HG03520 (cell line): ENCODE results near the gene OR2V1.
"Not testable (repeated sequence)": the region's sequence is repeated elsewhere in the genome, so short reads cannot be mapped to it uniquely, and the experiment has no call there.

Source experiments
- ATAC-seq: cut with Tn5 transposase; IDR thresholded peaks from one replicate; pipeline ENCODE4 v1.9.1; 2021; ENCODE audit warnings: mild to moderate bottlenecking, moderate library complexity; ENCODE audit not compliant: unreplicated experiment

OR2V1 gene

DNA sequence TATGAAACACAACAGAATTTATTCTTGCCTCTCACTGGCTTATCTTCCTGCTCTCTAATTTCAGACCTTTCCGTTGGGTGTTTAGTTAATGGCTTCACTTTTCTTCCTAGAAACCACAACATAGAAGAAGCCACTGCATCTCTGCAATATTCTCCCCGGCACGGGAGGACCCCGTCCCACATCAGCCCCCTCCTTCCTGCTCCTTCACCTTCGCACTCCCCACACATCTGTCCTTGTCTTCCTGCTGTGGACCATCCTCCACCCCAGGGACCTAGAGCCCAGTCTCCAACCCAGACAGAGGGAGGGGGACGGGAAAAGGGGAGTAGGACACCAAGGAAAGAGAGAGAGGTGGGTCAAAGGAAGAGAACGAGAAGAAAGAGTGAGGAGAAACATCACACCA lies 1.4 kb downstream of the OR2V1 start:
- ATAC-seq, result no peak

DNA sequence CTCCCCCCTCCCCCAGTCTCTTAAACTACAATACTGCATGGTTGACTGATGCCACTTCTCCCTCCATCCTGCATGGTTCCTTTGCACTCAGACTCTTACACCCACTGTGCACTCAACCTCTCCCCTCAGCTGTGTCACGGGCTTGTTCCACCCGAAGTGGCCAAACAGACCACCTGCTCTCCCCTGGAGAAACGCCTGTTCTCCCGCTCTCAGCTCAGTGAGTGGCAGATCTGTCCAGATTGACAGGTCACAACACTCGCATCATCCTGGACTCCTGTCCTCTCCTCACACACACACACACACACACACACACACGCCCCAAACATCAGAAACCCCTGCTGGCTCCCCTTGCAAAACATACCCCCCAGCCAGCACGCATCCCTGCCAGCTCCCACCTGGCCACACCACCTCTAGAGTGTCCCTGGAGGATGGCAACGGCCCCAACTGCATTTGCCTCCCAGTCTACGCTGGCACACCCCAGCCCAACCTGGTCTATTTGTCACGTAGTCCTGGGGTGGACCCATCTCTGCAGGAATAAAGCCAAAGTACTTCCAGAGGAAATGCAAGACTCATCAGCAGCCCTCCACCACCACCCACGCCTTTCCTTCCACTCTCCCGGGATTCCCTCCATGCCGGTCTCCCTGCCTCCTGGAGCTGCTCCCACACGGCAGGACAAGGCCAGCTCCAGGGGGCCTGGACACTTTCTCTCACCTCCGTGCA lies 2.9 kb downstream of the OR2V1 start:
- no peak for ATAC-seq

DNA sequence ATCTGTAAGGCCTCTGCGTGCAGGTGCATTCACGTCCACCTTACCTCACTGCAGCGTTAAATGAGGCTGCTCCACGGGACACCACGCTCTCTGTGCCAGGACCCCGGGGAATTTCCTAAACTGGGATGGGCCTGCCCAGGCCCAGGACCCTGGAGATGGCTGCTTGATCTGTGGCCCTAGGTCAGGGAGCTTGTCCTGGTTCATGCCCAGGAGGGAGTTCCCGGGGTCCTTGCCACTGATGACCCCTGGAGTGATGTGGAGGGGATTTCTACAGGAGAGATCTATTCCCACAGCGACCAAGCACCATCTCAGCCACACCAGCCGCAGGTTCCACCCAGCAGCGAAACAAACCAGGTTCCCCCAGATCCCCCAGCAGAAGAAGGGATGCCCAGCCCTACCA lies 3.5 kb downstream of the OR2V1 start:
- ATAC-seq, result no peak

DNA sequence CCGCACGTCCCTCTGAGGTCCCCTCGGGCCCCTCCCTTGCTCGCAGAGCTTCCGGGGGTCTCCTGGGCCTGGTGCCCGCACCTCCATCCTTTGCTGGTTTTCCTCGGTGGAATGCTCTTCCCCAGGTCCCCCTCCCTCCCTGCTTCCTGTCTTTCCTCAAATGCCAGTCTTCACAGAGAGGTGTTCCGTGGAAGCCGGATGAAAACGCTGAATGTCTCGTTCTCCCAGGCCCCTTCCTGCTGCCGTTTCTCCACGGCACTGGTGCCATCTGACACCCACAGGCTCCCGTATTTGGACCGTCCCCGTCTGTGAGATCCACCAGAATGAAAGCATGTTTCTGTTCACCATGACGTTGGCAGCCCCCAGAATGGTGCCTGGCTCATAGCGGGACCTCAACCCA lies 4.1 kb downstream of the OR2V1 start:
- ATAC-seq, result no peak

DNA sequence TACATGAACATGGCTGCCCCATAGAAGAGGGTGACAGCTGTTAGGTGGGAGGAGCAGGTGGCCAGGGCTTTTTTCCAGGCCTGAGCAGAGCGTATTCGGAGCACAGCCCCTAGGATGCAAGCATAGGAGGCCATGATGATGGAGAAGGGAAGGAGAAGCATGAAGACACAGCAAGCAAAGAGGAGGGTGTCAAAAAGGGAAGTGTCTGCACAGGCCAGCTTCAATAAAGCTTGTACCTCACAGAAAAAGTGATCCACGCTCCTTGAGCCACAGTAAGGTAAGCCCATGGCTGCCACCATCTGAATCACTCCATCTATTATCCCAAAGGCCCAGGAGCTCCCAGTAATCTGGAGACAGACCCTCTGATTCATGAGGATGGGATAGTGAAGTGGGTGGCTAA lies 6.4 kb downstream of the OR2V1 start:
- ATAC-seq, result no peak

DNA sequence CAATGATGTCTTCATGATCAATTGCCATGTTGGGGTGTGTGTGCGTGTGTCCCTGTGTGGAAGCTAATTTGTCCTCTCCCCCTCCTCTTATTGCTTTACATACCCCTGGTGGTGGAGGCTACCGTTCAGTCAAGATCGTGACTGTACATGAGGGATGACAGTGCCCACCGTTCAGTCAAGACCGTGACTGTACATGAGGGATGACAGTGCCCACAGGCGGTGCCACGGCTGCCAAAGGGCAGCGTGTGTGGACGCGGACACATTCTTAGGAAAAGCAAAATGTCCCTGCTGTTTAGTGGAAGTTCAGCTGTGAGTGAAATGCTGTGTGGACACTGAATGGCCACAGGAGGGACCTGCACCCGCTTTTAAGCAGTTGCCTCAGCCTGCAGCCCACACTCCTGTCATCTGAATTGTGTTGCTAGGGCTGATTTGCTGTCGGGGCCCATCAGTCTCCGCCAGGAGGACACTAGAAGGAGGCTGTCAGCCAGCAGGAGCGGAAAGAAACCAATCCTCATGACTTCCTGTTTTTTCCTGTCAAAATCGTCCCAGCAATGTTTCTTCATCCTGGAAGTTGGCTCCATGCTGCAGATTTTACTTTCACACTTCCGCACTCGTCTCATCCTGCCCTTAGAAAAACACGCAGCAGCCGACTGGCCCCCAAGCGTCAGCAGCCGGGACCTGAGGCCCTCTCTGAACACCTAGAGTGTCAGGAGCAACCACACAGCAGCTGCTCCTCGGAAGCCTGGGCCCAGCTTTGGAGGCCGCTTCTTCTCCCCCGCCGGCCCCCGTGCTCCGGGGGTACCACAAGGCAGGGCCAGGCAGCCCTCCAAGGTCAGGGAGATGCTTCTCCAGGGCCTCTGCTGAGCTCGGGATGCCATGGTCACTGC lies 9.1 kb downstream of the OR2V1 start:
- ATAC-seq, result no peak

DNA sequence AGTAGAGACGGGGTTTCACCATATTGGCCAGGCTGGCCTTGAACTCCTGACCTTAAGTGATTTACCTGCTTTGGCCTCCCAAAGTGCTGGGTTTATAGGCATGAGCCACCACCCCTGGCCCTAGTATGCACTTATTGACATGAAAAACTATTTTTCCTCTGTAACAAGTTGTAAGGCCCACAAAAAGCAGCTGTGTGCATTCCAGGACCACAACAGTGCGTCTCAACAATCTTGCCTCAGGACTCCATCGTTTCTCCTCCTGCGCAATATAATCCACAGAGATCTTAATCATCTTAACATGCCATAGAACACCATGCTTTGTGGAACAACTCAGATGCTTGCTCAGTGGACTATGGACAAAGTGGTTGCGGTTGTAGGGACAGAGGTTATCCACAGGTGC lies 10.2 kb downstream of the OR2V1 start:
- ATAC-seq, result no peak

DNA sequence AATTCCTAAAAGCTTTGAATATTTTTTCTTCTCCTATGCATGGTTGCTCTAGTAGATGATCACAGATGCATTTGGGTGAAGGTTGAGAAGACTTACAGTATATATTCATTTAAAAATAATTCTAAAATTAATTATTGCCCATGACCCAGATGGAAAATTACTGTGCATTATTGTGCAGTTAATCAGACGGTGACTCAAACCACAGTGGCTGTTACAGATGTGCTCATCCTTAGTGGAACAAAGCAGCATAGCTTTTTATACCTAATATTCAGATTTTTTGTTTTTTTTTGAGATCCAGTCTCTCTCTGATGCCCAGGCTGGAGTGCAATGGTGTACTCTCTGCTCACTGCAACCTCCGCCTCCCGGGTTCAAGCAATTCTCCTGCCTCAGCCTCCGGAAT lies 10.7 kb downstream of the OR2V1 start:
- no peak for ATAC-seq

DNA sequence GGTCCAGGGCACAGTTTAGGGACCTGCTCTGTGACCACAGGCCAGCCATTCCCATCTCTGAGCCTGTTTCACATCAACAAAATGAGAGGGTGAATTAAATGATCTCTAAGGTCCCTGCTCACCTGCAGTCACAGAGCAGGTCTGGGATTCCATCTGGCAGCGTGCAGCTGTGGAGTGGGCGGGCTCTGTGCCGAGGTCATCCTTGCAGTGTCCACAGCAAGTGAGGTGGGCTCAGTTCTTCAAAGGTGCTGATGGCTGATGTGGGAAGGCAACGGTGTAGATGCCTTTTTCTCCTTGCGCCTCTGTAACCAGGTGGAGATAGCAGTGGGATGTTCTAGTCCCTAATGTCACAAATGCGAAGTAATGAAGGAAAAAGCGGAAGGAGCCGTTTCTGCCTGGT lies 11.9 kb downstream of the OR2V1 start:
- no peak for ATAC-seq

DNA sequence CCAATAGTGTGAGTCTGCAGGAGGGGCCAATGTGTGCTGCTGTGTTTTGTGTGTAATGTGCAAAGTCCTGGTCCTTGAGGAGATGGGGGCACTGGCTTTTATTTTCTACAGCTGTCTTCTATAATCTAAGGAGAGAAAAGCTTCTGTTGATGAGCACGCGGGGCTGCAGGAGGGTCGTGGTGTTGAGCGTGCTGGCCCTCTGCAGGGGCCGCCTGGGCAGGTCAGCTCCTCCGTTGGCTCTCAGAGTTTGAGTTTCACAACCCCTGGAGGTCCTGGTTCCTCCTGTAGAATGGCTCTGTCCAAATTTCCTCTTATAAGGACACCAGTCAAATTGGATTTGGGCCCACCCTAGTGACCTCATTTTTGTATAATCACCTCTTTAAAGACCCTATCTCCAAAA lies 12.6 kb downstream of the OR2V1 start:
- no peak for ATAC-seq

DNA sequence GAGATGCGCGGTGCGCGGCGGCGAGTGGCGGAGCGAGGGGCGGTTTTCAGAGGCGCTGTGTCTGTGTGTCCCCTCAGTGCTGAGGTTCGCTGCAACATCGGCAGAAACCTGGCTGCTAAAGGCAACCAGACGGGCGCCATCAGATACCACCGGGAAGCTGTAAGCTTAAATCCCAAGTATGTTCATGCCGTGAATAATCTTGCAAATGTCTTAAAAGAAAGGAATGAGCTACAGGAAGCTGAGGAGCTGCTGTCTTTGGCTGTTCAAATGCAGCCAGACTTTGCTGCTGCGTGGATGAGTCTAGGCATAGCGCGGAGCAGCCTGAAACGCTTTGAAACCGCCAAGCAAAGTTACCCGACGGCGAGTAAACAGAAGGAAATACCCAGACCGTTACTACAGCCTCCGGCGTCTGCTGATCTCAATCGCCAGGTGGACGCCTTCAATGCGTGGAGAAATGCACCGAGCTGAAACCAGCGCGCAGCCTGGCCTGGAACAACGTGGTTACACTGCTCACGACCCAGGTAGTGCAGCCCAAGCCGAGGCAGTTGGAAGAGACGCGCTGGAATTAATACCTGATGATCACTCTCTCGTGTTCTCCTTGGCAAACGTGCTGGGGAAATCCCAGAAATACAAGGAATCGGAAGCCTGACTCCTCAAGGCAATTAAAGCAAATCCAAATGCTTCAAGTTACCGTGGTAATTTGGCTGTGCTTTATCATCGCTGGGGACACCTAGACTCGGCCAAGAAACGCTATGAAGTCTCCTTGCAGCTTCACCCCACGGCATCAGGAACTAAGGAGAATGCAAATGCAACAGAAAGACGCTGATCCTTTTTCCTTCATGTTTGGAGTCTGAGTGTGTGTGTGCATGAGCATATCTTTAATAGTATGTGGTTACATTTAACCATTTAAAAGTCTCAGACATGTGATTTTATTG lies 15.9 kb downstream of the OR2V1 start:
- ATAC-seq, result no peak

DNA sequence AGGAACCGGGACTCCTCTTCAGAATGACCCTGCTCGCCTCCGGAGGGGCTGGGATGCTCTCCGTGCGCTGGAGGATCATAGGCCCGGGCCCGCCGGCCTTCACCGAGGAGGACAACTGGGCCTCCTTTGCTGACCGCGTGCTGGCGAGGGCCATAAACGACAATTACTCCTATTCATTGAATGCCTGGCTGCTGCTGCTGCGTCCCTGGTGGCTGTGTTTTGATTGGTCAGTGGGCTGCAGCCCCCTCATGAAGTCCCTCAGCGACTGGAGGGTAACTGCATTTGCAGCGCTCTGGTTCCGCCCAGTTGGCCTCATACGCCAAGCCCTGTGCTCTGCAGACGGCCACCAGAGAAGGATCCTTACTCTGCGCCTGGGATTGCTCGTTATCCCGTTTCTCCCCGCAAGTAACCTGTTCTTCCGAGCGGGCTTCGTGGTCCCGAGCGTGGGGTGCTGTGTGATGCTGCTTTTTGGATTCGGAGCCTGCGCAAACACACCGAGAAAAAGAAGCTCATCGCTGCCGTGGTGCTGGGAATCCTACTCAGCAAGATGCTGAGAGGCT lies 16.6 kb downstream of the OR2V1 start:
- no peak for ATAC-seq

DNA sequence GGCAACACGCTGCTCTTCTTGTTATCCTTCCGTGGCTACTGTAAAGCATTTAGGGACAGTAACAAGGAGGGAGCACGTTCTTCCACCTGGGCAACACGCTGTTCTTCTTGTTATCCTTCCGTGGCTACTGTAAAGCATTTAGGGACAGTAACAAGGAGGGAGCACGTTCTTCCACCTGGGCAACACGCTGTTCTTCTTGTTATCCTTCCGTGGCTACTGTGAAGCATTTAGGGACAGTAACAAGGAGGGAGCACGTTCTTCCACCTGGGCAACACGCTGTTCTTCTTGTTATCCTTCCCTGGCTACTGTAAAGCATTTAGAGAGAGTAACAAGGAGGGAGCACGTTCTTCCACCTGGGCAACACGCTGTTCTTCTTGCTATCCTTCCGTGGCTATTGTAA lies 17.4 kb downstream of the OR2V1 start:
- ATAC-seq, result not testable (repeated sequence)

DNA sequence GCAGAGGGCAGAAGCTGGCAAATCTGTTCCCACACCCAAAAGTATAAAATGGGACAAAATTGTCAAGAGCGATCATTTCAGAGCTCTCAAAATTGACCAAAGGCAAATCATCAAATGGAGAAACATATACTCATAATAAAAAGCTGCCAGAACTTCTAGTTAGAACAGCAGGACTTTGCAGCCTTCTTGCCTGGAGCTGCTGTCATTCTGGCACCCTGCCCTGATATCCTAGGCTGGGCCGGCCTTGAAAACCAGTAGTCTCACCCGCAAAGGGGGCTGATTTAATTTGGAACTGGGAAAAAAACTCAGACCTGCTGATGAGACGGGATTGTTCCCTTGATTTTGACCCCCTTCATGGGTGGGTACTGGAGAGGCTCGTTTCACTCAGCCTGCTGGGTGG lies 18.5 kb downstream of the OR2V1 start:
- ATAC-seq, result no peak

DNA sequence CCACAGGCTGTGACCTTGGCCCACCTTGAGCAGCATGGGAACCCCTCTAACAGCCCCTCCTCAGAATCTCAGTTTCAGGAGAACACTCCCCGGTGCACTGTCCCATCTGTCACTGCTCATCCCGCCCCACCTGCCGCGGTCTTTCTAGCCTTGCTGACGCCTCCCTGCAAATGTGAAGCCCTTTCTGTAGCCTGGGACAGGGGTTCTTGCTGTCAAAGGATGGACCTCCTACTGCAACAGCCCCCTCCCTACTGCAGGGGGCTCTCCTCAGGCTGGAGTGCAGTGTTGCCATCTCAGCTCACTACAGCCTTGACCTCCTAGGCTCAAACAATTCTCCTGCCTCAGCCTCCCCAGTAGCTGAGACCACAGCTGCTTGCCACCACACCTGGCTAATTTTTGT lies 20.0 kb downstream of the OR2V1 start:
- ATAC-seq, result no peak

DNA sequence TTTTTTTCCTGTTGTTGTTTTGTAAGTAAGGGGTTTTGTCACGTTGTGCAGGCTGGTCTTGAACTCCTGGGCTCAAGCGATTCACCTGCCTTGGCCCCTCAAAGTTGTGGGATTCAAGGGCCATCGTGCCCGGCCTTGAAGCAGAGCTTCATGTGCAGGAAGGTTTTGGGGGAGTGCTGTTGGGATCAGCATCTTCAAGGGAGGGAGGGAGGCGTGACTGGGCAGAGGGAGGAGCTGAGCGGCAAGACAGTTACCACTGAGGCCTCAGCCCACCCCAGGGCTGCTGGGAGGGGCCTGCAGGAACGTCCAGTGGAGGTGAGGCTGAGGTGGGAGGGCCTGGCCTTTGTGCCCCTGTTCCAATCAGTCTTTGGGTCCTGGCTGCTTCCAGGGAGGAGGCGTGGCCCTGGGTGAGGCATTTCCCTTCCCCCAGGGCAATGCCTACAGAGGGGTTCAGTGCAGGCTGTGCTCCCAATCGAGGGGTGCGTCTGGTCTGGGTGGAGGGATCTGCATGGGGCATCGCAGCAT lies 21.4 kb downstream of the OR2V1 start:
- no peak for ATAC-seq

DNA sequence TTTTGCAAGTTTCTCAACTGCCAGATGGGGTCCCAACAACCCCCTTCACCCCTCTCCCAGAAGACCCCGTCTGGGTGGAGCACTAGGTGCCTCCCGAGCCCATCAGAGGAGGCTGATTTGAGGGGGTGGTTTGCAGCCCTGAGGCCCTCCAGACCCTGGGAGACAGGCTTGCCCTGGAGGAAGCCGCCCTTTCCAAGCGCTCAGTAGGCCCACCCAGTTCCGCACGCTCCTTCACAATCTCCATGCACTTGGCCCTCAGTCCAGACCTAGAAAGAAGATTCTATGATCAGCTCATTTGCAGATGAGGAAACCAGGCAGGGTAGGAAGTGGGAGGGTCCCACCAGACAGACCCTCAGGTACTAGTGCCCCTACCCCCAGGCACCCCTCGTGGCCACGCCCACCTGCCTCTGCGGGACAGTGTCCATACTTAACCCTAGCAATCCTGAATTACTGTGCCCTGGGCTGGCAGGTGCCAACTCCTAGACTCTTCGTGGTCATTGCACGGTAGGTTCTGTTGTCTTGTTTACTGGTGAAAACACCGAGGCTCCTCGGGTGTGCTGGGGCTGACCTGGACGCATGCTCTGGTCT lies 22.3 kb downstream of the OR2V1 start:
- no peak for ATAC-seq

DNA sequence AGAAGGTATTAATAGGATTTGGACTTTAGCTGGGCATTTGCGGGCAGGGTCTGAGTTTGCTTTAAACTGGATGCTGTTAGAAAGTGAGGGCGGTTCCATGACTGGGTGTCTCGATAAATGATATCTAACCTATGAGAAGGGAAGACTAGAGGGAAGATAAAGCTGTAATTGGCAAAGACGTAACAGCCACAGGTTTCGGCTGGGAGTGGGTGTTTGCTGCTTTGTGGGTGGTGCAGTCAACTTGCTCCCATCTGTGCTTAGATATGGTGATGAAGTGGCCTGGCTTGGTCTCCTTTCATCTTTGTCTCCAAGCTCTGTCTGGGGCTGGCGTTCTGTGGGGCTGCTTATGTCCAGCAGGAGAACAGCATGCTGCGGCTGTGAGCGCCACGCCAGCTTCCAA lies 23.3 kb downstream of the OR2V1 start:
- no peak for ATAC-seq

DNA sequence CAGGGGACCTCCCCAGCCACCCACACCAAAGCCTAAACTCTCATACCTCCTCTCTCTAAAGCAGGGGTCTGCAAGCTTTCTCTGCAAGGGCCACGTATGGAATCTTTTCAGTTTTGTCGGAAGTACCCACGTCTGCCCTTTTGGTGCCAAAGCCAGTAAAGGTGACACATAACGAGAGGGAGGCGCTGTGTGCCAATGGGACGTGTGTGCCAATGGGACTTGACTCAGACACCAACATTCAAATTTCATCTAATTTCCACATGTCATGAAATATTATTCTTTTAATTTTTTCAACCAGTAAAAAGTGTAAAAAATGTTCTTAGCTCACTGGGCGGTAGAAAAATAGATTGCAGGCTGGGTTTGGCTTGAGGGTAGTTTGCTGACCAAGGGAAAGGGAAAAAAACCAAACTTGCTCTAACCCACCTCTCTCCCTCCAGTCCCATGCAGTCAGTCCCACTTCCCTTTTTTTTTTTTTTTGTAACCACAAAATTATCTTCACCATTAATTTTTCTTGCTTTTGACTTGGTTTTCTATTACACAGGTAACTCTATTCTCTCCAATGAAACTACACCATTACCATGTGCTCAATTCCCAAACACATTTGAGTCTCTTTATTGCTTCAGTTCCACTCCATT lies 25.5 kb downstream of the OR2V1 start:
- ATAC-seq, result no peak
